Neural progenitor cell (in vitro differentiated cells): ENCODE measurements around the gene NBDY. TPM values are rescaled to one million over a fixed set of nuclear protein-coding genes. Genes with fewer than 3 reads are reported as not detected.
A peak's percentile ranks its signal among the peaks of the same experiment; 100 is the strongest.

Source experiments
- DNase-seq: peaks from one replicate; pipeline ENCODE4 v3.0.0-alpha.2; 2016; ENCODE audit warnings: low spot score
- H2AFZ ChIP-seq: fragments of 200-600 bp; sonication (generic); replicated peaks from 2 replicates; pipeline ENCODE4 v1.6.1; 2016; ENCODE audit warnings: antibody characterized with exemption
- H3F3A ChIP-seq: fragments of 200-600 bp; sonication (generic); 2 replicates; pipeline ENCODE4 v1.6.1; 2016; ENCODE audit warnings: antibody characterized with exemption, low read depth
- H3K27ac ChIP-seq: fragments of 200-600 bp; sonication (generic); 2 replicates; pipeline ENCODE4 v1.5.1; 2016; ENCODE audit warnings: mild to moderate bottlenecking
- H3K27me3 ChIP-seq: fragments of 200-600 bp; sonication (generic); 2 replicates; pipeline ENCODE4 v1.6.1; 2016; ENCODE audit warnings: mild to moderate bottlenecking, moderate library complexity
- H3K36me3 ChIP-seq: fragments of 200-600 bp; sonication (generic); 2 replicates; pipeline ENCODE4 v1.5.1; 2016
- H3K4me1 ChIP-seq: fragments of 200-600 bp; sonication (generic); 2 replicates; pipeline ENCODE4 v1.6.1; 2016; ENCODE audit warnings: mixed run types
- H3K4me2 ChIP-seq: fragments of 200-600 bp; sonication (generic); 2 replicates; pipeline ENCODE4 v1.6.1; 2016
- H3K4me3 ChIP-seq: fragments of 200-600 bp; sonication (generic); 2 replicates; pipeline ENCODE4 v1.5.1; 2016
- H3K79me2 ChIP-seq: fragments of 200-600 bp; sonication (generic); 2 replicates; pipeline ENCODE4 v1.6.1; 2016; ENCODE audit warnings: low read depth
- H3K9ac ChIP-seq: fragments of 200-600 bp; sonication (generic); 2 replicates; pipeline ENCODE4 v1.6.1; 2016
- H3K9me3 ChIP-seq: fragments of 200-600 bp; sonication (generic); 2 replicates; pipeline ENCODE4 v1.5.1; 2016; ENCODE audit warnings: low read depth
- H4K20me1 ChIP-seq: fragments of 200-600 bp; sonication (generic); 2 replicates; pipeline ENCODE4 v1.6.1; 2016; ENCODE audit warnings: low read depth
- H3K27ac Mint-ChIP-seq: 3 replicates; pipeline ENCODE4 v1.8.0; 2021; ENCODE audit warnings: mixed read lengths
- H3K27me3 Mint-ChIP-seq: 2 replicates; pipeline ENCODE4 v1.8.0; 2022; ENCODE audit warnings: low read depth, mild to moderate bottlenecking, inconsistent platforms, moderate library complexity, mixed read lengths; ENCODE audit not compliant: insufficient read depth
- H3K36me3 Mint-ChIP-seq: 3 replicates; pipeline ENCODE4 v1.8.0; 2021; ENCODE audit warnings: mixed read lengths
- H3K4me1 Mint-ChIP-seq: 3 replicates; pipeline ENCODE4 v1.8.0; 2021; ENCODE audit warnings: mixed read lengths
- H3K4me3 Mint-ChIP-seq: 3 replicates; pipeline ENCODE4 v1.8.0; 2021; ENCODE audit warnings: mild to moderate bottlenecking, moderate library complexity, mixed read lengths
- H3K9me3 Mint-ChIP-seq: 3 replicates; pipeline ENCODE4 v1.8.0; 2020; ENCODE audit warnings: mixed read lengths
- CTCF ChIP-seq: fragments of 200-600 bp; sonication (generic); IDR thresholded peaks from 2 replicates; pipeline ENCODE4 v1.5.1; 2017; ENCODE audit warnings: antibody characterized with exemption, mild to moderate bottlenecking
- EZH2 ChIP-seq: fragments of 200-600 bp; sonication (generic); IDR thresholded peaks from 2 replicates; pipeline ENCODE4 v1.6.1; 2017; ENCODE audit warnings: antibody characterized with exemption, mild to moderate bottlenecking, moderate library complexity
- EZH2phosphoT487 ChIP-seq: fragments of 200-600 bp; sonication (generic); IDR thresholded peaks from 2 replicates; pipeline ENCODE4 v1.6.1; 2017; ENCODE audit warnings: antibody characterized with exemption
- total RNA-seq: library from RNA; depleted of rRNA; stranded (reverse); fragments of >200 nt; gene quantifications from 2 replicates; pipeline ENCODE4 v1.2.3, GENCODE V29; 2015; ENCODE audit warnings: low replicate concordance

Gene NBDY
- total RNA-seq, 1 donor from 2014 or later: 12.2 TPM

GRCh38 chrX:56728321-56728720 lies 722 bp upstream of the NBDY start:
- Histone ChIP-seq H3K9me3 (no peaks in the 10 kb centered on the region), H3K27ac (no peak overlapping the region), H2AFZ (peak overlapping the region; percentile 92), H3K79me2 (peaks cover 35% of the 10 kb centered on the region), H3K9ac (no peak overlapping the region), H3K4me3 (peak overlapping the region; percentile 79), H3K36me3 (peaks cover 5% of the 10 kb centered on the region), H3F3A (peaks cover 16% of the 10 kb centered on the region), H3K27me3 (no peaks in the 10 kb centered on the region), H4K20me1 (peaks cover 7% of the 10 kb centered on the region), H3K4me1 (peaks cover 14% of the 10 kb centered on the region), H3K4me2 (peak overlapping the region; percentile 73)
- Mint-ChIP-seq H3K36me3 (no peaks in the 10 kb centered on the region), H3K27ac (no peak overlapping the region), H3K9me3 (no peaks in the 10 kb centered on the region), H3K27me3 (peaks cover 3% of the 10 kb centered on the region), H3K4me1 (peaks cover 7% of the 10 kb centered on the region), H3K4me3 (peak overlapping the region; percentile 95)
- no peak for DNase-seq
- TF ChIP-seq CTCF (no peak), EZH2phosphoT487 (no peak), EZH2 (no peak)

GRCh38 chrX:56728752-56729151 lies 291 bp upstream of the NBDY start:
- peaks cover 39% of the 10 kb centered on the region for H3K79me2 ChIP-seq
- H3K4me2 ChIP-seq: peak overlapping the region; percentile 73
- H3K9ac ChIP-seq: no peak overlapping the region
- no peaks in the 10 kb centered on the region for H3K27me3 ChIP-seq
- H3K36me3 Mint-ChIP-seq: no peaks in the 10 kb centered on the region
- peak overlapping the region; percentile 95 for H3K4me3 Mint-ChIP-seq
- H3F3A ChIP-seq: peaks cover 16% of the 10 kb centered on the region
- peak overlapping the region; percentile 79 for H3K4me3 ChIP-seq
- H2AFZ ChIP-seq: peak overlapping the region; percentile 92
- peaks cover 14% of the 10 kb centered on the region for H3K4me1 ChIP-seq
- H3K9me3 ChIP-seq: no peaks in the 10 kb centered on the region
- peaks cover 3% of the 10 kb centered on the region for H3K27me3 Mint-ChIP-seq
- peaks cover 7% of the 10 kb centered on the region for H3K4me1 Mint-ChIP-seq
- H4K20me1 ChIP-seq: peaks cover 7% of the 10 kb centered on the region
- no peak for DNase-seq
- TF ChIP-seq CTCF (no peak), EZH2 (no peak), EZH2phosphoT487 (no peak)
- H3K9me3 Mint-ChIP-seq: no peaks in the 10 kb centered on the region
- H3K36me3 ChIP-seq: peaks cover 5% of the 10 kb centered on the region
- H3K27ac ChIP-seq: no peak overlapping the region
- H3K27ac Mint-ChIP-seq: no peak overlapping the region

- Histone ChIP-seq H3K9ac (no peak overlapping the region), H3K36me3 (peaks cover 8% of the 10 kb centered on the region), H3K4me2 (no peak overlapping the region), H2AFZ (no peak overlapping the region), H3K27me3 (no peaks in the 10 kb centered on the region), H3K9me3 (no peaks in the 10 kb centered on the region), H3F3A (peaks cover 16% of the 10 kb centered on the region), H3K27ac (no peak overlapping the region), H3K79me2 (peaks cover 73% of the 10 kb centered on the region), H3K4me1 (peaks cover 10% of the 10 kb centered on the region), H3K4me3 (no peak overlapping the region), H4K20me1 (peaks cover 7% of the 10 kb centered on the region)
- H3K27ac Mint-ChIP-seq: no peak overlapping the region
- H3K4me1 Mint-ChIP-seq: peaks cover 4% of the 10 kb centered on the region
- no peak for TF ChIP-seq EZH2phosphoT487
- TF ChIP-seq CTCF: peak; percentile 77
- TF ChIP-seq EZH2: no peak
- no peak overlapping the region for H3K4me3 Mint-ChIP-seq
- peaks cover 3% of the 10 kb centered on the region for H3K27me3 Mint-ChIP-seq
- peaks cover 14% of the 10 kb centered on the region for H3K36me3 Mint-ChIP-seq
- H3K9me3 Mint-ChIP-seq: no peaks in the 10 kb centered on the region
- DNase-seq: peak; percentile 73
Observed at GRCh38 chrX:56733459-56734046, 4.5 kb downstream of the NBDY start.
